Lung (tissue), 12 donors: Measurements from ENCODE around the gene SHISA6. TPM values are rescaled to one million over a fixed set of nuclear protein-coding genes. Genes with fewer than 3 reads are reported as not detected.
"Not testable (repeated sequence)": the region's sequence is repeated elsewhere in the genome, so short reads cannot be mapped to it uniquely, and the experiment has no call there.

Experiments used
- ATAC-seq: fragments of 200-7000 bp; cut with Tn5 transposase; one replicate; pipeline ENCODE4 v1.9.1; 2020; ENCODE audit warnings: moderate number of reproducible peaks; ENCODE audit not compliant: insufficient read depth, low FRiP score
- DNase-seq, 3 donors: peaks; one replicate each; pipeline ENCODE4 v3.0.0-alpha.2; 2013 to 2017
- H3K27ac ChIP-seq, 2 donors: one replicate each; pipeline ENCODE4 v1.5.1; 2013; ENCODE audit warnings: mild to moderate bottlenecking in 2 of 2, moderate library complexity in 2 of 2, control low read depth in 1 of 2, inconsistent platforms in 1 of 2, low read depth in 1 of 2, low read length in 1 of 2
- H3K27me3 ChIP-seq, 3 donors: one replicate each; pipeline ENCODE4 v1.5.1; 2013; ENCODE audit warnings: low read length in 2 of 3; ENCODE audit not compliant: control insufficient read depth in 3 of 3, insufficient read depth in 3 of 3
- H3K36me3 ChIP-seq, 4 donors: one replicate each; pipeline ENCODE4 v1.5.1; 2013; ENCODE audit warnings: low read length in 4 of 4, mild to moderate bottlenecking in 1 of 4, moderate library complexity in 1 of 4; ENCODE audit not compliant: control insufficient read depth in 4 of 4, insufficient read depth in 4 of 4
- H3K4me1 ChIP-seq, 5 donors: one replicate each; pipeline ENCODE4 v1.5.1; 2013; ENCODE audit warnings: low read length in 5 of 5, mild to moderate bottlenecking in 2 of 5, moderate library complexity in 1 of 5; ENCODE audit not compliant: control insufficient read depth in 5 of 5, insufficient read depth in 5 of 5
- H3K4me3 ChIP-seq: one replicate; pipeline ENCODE4 v1.5.1; 2013; ENCODE audit warnings: mild to moderate bottlenecking, control low read depth, moderate library complexity
- H3K9ac ChIP-seq, 2 donors: one replicate each; pipeline ENCODE4 v1.5.1; 2013; ENCODE audit warnings: low read length in 2 of 2, control low read depth in 1 of 2; ENCODE audit not compliant: insufficient read depth in 1 of 2
- H3K9me3 ChIP-seq, 4 donors: one replicate each; pipeline ENCODE4 v1.5.1; 2013; ENCODE audit warnings: low read length in 3 of 4, mild to moderate bottlenecking in 1 of 4, moderate library complexity in 1 of 4; ENCODE audit not compliant: control insufficient read depth in 4 of 4, insufficient read depth in 3 of 4
- CTCF ChIP-seq: IDR thresholded peaks from 2 replicates; pipeline ENCODE4 v1.5.1; 2012; ENCODE audit warnings: mild to moderate bottlenecking; ENCODE audit errors: control extremely low read depth, extremely low read depth
- WGBS, 2 donors: extraction: QIAGEN DNeasy Blood & Tissue Kit; methylation state at CpG; one replicate each; pipeline ENCODE4 v1.1.7; 2013; 5-methylcytosine and 5-hydroxymethylcytosine counted together
- polyA plus RNA-seq, 2 donors: library from polyadenylated mRNA; stranded (reverse); fragments of 200-250 nt; gene quantifications; one replicate each; pipeline ENCODE4 v1.2.1, GENCODE V29; 2013
- total RNA-seq, 2 donors: library from RNA; depleted of rRNA in 1 of 2; stranded (reverse); fragments of >200 nt in 1 of 2; gene quantifications; one replicate each; pipeline ENCODE4 v1.2.1, GENCODE V29; 2014 to 2021
- donor health status: control.
- donor health status: control.
- donor health status: Bipolar disorder and iron deficiency.
- donor health status: healthy.
- donor health status: DM: yes; HTN: yes; CAD: no.

The SHISA6 gene
- total and polyA plus RNA-seq, 4 donors: 0.03 to 0.34 (median 0.11) TPM

GRCh38 chr17:11305524-11305923, 64.5 kb downstream of the SHISA6 start:
- Histone ChIP-seq H3K27ac (no peak overlapping the region), H3K4me1 (no peaks in the 10 kb centered on the region), H3K9ac (no peak overlapping the region), H3K27me3 (no peaks in the 10 kb centered on the region), H3K4me3 (no peak overlapping the region), H3K9me3 (no peaks in the 10 kb centered on the region), H3K36me3 (no peaks in the 10 kb centered on the region)
- ATAC-seq (no peak), DNase-seq (no peak)
- no peak for TF ChIP-seq CTCF
- 94 to 97% methylated on average over 9 of the region's 9 CpGs for WGBS, 2 donors

GRCh38 chr17:11308531-11308930, 67.5 kb downstream of the SHISA6 start:
- WGBS, 2 donors: 75 to 79% methylated on average over 7 of the region's 7 CpGs
- no peaks in the 10 kb centered on the region for H3K36me3 ChIP-seq
- no peak overlapping the region for H3K27ac ChIP-seq
- no peaks in the 10 kb centered on the region for H3K27me3 ChIP-seq
- no peaks in the 10 kb centered on the region for H3K4me1 ChIP-seq
- DNase-seq: no peak
- H3K9ac ChIP-seq: no peak overlapping the region
- no peak overlapping the region for H3K4me3 ChIP-seq
- H3K9me3 ChIP-seq: no peaks in the 10 kb centered on the region
- TF ChIP-seq CTCF: no peak
- ATAC-seq: no peak

GRCh38 chr17:11309033-11309432, 68.0 kb downstream of the SHISA6 start:
- H3K9me3 ChIP-seq: no peaks in the 10 kb centered on the region
- 86 to 93% methylated on average over 3 of the region's 3 CpGs for WGBS, 2 donors
- H3K9ac ChIP-seq: no peak overlapping the region
- no peaks in the 10 kb centered on the region for H3K27me3 ChIP-seq
- no peak for DNase-seq
- ATAC-seq: no peak
- no peak for TF ChIP-seq CTCF
- no peak overlapping the region for H3K4me3 ChIP-seq
- H3K4me1 ChIP-seq: no peaks in the 10 kb centered on the region
- H3K36me3 ChIP-seq: no peaks in the 10 kb centered on the region
- H3K27ac ChIP-seq: no peak overlapping the region

- Histone ChIP-seq H3K4me3 (no peak overlapping the region), H3K36me3 (no peaks in the 10 kb centered on the region), H3K27ac (no peak overlapping the region), H3K9ac (no peak overlapping the region), H3K9me3 (no peaks in the 10 kb centered on the region), H3K27me3 (no peaks in the 10 kb centered on the region), H3K4me1 (no peaks in the 10 kb centered on the region)
- TF ChIP-seq CTCF: no peak
- no peak for ATAC-seq
- DNase-seq: no peak
Measured at GRCh38 chr17:11309850-11310249, 68.8 kb downstream of the SHISA6 start.

- H3K27me3 ChIP-seq, H3K9me3 ChIP-seq, H3K9ac ChIP-seq, ATAC-seq, DNase-seq, H3K4me1 ChIP-seq, H3K36me3 ChIP-seq, H3K4me3 ChIP-seq, H3K27ac ChIP-seq: not testable (repeated sequence)
- 87 to 89% methylated on average over 10 to 11 of the region's 11 CpGs for WGBS, 2 donors
Measured at GRCh38 chr17:11316451-11316850, 75.4 kb downstream of the SHISA6 start.
